Activated CD8-positive, alpha-beta memory T cell treated with anti-CD3 and anti-CD28 coated beads for 24 hours (primary cell): ENCODE data around the gene PTPRN2.
"Not testable (repeated sequence)": the region's sequence is repeated elsewhere in the genome, so short reads cannot be mapped to it uniquely, and the experiment has no call there.

Source experiments
- DNase-seq: peaks from one replicate; pipeline ENCODE4 v3.0.0-alpha.2; 2020

PTPRN2 gene

DNA sequence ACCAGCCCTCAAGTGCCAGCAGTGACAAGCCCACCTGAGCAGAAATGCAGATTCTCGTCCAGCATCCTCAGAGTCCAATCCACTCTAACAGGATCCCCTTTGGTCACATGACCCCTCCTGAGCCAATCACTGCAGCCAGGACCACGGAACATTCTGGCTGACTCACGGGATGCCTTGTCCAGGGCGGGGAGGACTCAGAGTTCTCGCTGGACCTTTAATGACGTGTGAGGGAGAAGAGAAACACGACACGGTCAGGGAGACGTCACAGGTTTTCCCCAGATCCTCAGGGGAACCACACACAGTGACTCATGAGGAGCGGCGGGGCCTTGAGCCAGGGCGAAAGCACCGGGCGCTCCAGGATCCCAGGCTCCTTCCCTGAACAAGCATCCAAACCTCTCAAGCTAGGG lies 155.7 kb downstream of the PTPRN2 start:
- no peak for DNase-seq

DNA sequence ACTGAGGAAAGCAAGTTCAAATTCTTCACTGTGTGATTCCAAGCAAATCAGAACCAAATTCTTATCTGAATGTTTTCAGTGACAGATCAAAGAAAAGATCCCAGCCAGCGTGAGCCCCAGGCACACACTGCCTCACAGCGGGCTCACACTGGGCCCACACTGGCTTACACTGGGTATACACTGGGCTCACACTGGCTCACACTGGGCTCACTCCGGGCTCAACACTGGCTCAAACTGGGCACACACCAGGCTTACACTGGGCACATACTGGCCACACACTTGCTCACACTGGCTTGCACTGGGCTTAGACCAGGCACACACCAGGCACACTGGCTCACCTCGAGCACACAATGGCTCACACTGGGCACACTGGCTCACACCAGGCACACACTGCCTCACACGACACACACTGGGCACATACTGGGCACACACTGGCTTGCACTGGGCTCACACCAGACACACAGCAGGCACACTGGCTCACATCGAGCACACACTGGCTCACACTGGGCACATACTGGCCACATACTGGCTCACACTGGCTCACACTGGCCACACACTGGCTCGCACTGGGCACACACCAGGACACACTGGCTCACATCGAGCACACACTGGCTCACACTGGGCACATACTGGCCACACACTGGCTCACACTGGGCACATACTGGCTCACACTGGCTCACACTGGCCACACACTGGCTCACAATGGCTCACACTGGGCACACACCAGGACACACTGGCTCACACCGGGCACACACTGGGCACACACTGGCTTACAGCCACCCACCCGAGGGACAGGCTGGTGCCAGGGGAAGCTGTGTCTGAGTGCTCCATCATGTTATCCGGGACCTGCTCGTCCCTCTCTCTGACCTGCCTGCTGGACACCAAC lies 156.3 kb downstream of the PTPRN2 start:
- no peak for DNase-seq

DNA sequence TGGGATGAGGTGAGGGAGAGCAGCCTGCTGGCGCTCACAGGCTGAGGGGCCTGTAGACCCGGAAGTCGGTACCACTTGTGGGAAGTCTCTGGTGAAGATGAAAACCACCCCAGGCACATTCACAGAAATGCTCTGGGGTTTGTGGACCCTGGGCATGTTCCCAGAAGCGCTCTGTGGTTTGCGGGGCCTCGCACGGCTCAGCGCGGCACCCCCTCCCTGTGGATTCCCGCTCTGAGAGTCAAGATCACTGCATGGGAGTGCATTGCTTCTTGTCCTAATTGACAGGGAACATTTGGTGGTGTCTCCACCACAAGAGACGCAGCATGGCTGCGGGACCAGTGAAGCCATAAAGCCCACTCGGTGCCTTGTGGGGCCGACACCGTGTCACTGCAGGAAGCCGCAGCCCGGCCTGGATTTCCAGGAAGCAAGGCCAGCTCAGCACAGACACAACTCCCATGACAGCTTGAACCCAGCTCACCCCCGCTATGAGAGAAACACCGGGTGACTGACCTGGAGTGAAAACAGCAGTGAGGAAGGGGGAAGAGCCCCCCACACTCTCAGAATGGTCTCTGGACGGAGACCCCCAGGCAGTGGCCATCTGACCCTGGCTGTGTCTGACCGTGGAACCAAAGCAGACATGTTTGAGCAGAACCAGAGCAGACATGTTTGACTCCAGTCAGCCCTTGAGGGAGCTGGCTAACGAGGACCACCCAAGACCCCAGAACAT lies 157.2 kb downstream of the PTPRN2 start:
- DNase-seq, result no peak

- no peak for DNase-seq
Observed at GRCh38 chr7:158428837-158429753, 158.5 kb downstream of the PTPRN2 start.

- DNase-seq, result no peak
Observed at GRCh38 chr7:158428131-158428836, 159.3 kb downstream of the PTPRN2 start.

DNA sequence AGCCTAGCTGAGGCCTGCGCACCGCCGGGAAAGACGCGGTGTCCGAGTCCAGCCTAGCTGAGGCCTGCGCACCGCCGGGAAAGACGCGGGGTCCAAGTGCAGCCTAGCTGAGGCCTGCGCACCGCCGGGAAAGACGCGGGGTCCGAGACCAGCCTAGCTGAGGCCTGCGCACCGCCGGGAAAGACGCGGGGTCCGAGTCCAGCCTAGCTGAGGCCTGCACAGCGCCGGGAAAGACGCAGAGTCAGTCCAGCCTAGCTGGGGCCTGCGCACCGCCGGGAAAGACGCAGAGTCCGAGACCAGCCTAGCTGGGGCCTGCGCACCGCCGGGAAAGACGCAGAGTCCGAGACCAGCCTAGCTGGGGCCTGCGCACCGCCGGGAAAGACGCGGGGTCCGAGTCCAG lies 161.9 kb downstream of the PTPRN2 start:
- DNase-seq, result not testable (repeated sequence)

- DNase-seq, result no peak
Observed at GRCh38 chr7:158424531-158424930, 163.1 kb downstream of the PTPRN2 start.

DNA sequence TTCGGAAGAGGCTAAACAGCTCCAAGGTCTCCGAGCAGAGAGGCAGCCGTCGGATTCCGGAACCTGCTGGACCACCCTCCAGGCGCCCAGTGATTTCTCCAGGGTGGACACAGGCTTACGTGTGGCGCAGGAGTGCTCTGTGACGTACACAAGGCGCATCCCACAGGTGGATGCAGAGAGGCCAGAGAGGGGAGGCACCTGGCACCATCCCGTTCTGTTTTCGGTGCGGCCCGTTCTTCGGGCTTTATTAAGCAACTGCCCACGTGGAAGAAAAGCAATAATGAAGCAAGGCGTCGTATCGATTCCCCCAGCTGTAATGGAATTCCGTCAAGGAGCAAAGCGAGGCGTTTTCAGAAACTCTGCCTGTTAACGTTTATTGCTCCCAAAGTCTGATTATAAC lies 163.6 kb downstream of the PTPRN2 start:
- DNase-seq, result no peak

DNA sequence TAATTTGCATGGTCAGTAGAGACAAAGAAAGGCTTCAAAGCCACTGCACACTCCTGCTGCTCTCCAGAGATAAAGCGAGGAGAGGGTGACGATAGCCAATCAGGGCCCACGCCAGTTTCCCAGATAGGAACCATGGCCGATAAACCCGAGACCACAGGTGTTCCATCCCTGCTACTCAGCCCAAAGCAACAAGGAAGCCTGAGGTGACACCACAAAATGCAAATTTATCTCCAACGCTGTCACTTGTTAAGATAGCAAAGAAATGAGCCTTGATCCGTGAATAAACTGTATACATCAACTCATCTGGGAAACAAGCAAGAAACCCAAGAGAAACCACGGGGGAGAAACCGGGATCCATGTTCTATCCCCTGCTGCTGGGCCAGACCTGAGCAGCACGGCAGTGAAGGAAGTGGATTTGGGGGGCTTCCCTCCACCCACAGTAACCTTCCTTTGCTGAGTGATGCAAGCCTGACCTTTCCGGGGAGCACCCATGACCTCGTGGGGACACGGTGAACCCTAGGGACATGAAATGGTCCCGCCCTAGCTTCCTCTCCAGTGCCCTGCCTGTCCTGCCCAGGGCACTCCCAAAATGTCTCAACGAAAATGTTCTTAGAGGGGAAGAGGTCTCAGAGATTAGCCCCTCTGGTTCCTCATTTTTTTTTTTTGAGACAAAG lies 164.6 kb downstream of the PTPRN2 start:
- no peak for DNase-seq

GRCh38 chr7:158422196-158422886 lies 165.3 kb downstream of the PTPRN2 start:
- no peak for DNase-seq

DNA sequence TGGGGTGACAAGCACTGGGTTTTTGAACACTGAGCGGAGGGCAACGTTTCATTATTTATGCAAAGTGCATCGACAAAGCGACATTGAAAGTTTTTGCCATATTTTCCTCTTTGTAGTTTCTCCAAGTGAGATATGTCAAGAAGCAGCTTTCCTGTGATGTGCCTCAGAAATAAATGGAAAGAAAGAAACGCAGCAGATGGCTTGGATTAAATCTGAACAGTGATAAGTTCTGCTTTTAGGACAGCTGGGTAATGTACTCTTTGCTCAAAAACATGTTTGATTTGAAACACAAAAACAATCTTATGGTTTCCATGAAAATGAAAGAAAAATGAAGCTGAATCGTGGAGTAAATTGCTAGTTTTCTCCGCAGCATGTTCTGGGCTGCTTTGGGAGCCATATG lies 166.3 kb downstream of the PTPRN2 start:
- no peak for DNase-seq

- no peak for DNase-seq
Observed at GRCh38 chr7:158420591-158421340, 166.9 kb downstream of the PTPRN2 start.

- no peak for DNase-seq
Observed at GRCh38 chr7:158419238-158419785, 168.3 kb downstream of the PTPRN2 start.

DNA sequence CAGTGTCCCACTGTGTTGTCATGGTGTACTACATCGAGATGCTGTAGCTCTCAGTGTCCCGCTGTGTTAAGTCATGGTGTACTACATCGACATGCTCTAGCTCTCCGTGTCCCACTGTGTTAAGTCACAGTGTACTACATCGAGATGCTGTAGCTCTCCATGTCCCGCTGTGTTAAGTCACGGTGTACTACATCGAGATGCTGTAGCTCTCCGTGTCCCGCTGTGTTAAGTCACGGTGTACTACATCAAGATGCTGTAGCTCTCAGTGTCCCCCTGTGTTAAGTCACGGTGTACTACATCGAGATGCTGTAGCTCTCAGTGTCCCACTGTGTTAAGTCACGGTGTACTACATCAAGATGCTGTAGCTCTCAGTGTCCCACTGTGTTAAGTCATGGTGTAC lies 169.2 kb downstream of the PTPRN2 start:
- DNase-seq, result not testable (repeated sequence)

GRCh38 chr7:158416283-158416933 lies 171.2 kb downstream of the PTPRN2 start:
- no peak for DNase-seq

DNA sequence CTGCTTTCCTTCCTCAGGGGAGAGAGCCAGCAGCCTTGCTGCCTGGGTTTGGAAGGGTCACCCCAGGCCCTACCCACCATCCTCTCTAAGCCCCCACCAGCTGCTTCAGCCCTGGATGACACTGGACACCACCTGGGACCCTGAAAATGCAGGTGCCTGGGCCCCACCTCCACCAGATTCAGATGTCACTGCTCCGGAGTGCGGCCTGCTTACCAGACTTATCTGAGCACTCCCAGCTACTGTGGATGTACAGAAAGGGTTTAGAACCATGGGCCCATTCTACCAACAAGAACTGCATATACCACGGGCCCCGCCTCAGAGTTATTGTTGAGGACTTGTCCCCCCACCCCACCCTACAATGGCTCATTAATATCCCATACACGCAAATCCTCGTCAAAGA lies 172.3 kb downstream of the PTPRN2 start:
- DNase-seq, result no peak

DNA sequence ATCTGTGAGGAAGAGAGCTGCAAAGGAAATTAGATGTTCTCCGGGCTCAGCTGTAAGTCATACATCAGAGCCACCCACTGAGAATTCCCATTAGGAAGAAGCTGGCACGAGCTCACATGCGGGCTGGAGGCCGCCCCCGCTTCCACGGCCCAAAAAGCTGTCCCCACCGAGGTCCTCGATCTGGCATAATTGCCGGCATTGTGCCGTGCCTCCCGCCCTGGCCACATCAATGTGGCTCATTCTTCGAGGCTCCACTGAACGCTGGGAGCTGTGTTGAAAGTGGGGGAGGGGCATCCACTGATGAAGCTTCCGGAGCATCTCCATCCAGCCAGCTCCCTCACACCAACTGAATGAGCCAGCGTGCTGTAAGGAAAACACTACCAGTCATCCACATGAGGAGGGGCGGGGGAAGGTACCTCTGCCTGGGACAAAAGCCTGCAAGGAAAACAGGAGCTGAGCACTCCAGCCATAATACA lies 173.1 kb downstream of the PTPRN2 start:
- DNase-seq, result no peak

DNA sequence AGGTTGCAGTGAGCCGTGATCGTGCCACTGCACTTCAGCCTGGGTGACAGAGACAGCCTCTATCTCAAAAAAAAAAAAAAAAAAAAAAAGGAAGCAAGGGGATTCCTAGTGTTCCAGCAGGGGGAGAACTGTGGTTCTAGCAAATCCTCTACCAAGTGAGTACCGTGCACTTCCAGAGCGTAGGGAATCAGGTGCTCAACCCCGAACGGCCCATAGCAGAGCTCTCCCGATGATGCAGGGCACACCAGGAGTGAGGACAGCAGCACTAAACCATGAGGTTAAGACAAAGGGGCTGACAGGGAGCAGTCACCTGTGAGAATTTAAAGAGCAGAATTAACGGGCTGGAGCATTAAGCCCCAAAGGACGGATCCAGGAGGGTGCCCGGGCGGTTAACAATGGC lies 173.6 kb downstream of the PTPRN2 start:
- no peak for DNase-seq

- DNase-seq, result no peak
Observed at GRCh38 chr7:158411232-158411950, 176.2 kb downstream of the PTPRN2 start.
